HEK293T (cell line): Measurements from ENCODE around the gene ECE2.

Source experiments
- BHLHE40 ChIP-seq: fragments of 450-650 bp; IDR thresholded peaks from 2 replicates; pipeline ENCODE4 v1.6.1; 2016; ENCODE audit warnings: mild to moderate bottlenecking, moderate library complexity, borderline replicate concordance
- SUZ12 ChIP-seq: fragments of 450-650 bp; IDR thresholded peaks from 2 replicates; pipeline ENCODE4 v1.6.1; 2016; ENCODE audit warnings: mild to moderate bottlenecking
- TARDBP ChIP-seq: fragments of 450-650 bp; IDR thresholded peaks from 2 replicates; pipeline ENCODE4 v1.6.1; 2016
- TF ChIP-seq, protein P1 (sequence below): fragments of 450-650 bp; IDR thresholded peaks from 2 replicates; pipeline ENCODE4 v1.6.1; 2016

DNA sequence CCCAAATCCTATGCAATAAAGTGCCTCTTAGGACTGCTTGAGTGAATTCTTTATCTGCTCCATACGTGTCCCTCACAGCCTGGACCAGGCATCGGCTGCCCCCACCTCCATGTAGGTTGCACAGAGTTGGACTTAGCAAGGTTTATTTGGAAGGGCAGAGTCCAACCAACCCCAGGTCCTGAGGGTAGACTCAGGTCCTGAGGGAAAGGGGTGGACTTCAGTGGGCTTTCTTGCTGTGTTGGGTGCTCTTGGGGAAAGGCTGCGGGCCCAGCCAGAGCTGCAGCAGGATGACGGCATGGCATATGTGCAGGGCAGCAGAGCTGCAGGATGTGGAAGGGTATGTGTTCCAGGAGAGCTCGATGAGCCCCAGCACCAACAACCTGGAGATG lies 33.5 kb upstream of the ECE2 start:
- TF ChIP-seq SUZ12 = no peak
- TF ChIP-seq BHLHE40 = no peak
- TF ChIP-seq TARDBP = no peak
- TF ChIP-seq, protein P1, sequence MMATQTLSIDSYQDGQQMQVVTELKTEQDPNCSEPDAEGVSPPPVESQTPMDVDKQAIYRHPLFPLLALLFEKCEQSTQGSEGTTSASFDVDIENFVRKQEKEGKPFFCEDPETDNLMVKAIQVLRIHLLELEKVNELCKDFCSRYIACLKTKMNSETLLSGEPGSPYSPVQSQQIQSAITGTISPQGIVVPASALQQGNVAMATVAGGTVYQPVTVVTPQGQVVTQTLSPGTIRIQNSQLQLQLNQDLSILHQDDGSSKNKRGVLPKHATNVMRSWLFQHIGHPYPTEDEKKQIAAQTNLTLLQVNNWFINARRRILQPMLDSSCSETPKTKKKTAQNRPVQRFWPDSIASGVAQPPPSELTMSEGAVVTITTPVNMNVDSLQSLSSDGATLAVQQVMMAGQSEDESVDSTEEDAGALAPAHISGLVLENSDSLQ = no peak
